Measurements from ENCODE around the gene LRCH1.
A peak's percentile ranks its signal among the peaks of the same experiment; 100 is the strongest.

The LRCH1 gene

GRCh38 chr13:46648166-46648607, 95.2 kb downstream of the LRCH1 start:
- no peak overlapping the region for H3K27ac ChIP-seq
- no peaks in the 10 kb centered on the region for H3K27me3 ChIP-seq (replicated peaks)
- DNase-seq = no peak
- no peak for TF ChIP-seq CTCF (IDR thresholded peaks at IDR 0.05; ENCODE audit: low read depth, low read length, missing control alignments)
- H3K36me3 ChIP-seq (replicated peaks) = no peaks in the 10 kb centered on the region
- no peak overlapping the region for H3K4me3 ChIP-seq (ENCODE audit: low read depth, low read length)
- in situ Hi-C loops (cut with HindIII; ENCODE audit: low pct_ligation_motif_present, low sequenced_read_pairs) = no loop called here

GRCh38 chr13:46649816-46650215, 96.8 kb downstream of the LRCH1 start:
- H3K4me3 ChIP-seq (ENCODE audit: low read depth, low read length) = no peak overlapping the region
- no peaks in the 10 kb centered on the region for H3K36me3 ChIP-seq (replicated peaks)
- H3K27me3 ChIP-seq (replicated peaks) = no peaks in the 10 kb centered on the region
- H3K27ac ChIP-seq = no peak overlapping the region
- DNase-seq = no peak
- no peak for TF ChIP-seq CTCF (IDR thresholded peaks at IDR 0.05; ENCODE audit: low read depth, low read length, missing control alignments)
- in situ Hi-C loops (cut with HindIII; ENCODE audit: low pct_ligation_motif_present, low sequenced_read_pairs) = no loop called here

GRCh38 chr13:46654951-46655350, 102.0 kb downstream of the LRCH1 start:
- peak overlapping the region; percentile 45 for H3K27ac ChIP-seq
- in situ Hi-C loops (cut with HindIII; ENCODE audit: low pct_ligation_motif_present, low sequenced_read_pairs) = no loop called here

GRCh38 chr13:46655377-46656180, 102.6 kb downstream of the LRCH1 start:
- in situ Hi-C loops (cut with HindIII; ENCODE audit: low pct_ligation_motif_present, low sequenced_read_pairs) = no loop called here
- H3K36me3 ChIP-seq (replicated peaks) = no peaks in the 10 kb centered on the region
- H3K4me3 ChIP-seq (ENCODE audit: low read depth, low read length) = no peak overlapping the region
- H3K27ac ChIP-seq = peak overlapping the region; percentile 45
- TF ChIP-seq CTCF (IDR thresholded peaks at IDR 0.05; ENCODE audit: low read depth, low read length, missing control alignments) = no peak
- H3K27me3 ChIP-seq (replicated peaks) = no peaks in the 10 kb centered on the region
- no peak for DNase-seq

More at GRCh38 chr13:46654951-46655350, 102.0 kb downstream of the LRCH1 start:
- Histone ChIP-seq H3K27me3 (replicated peaks) (no peaks in the 10 kb centered on the region), H3K36me3 (replicated peaks) (no peaks in the 10 kb centered on the region), H3K4me3 (ENCODE audit: low read depth, low read length) (no peak overlapping the region)
- DNase-seq = no peak
- TF ChIP-seq CTCF (IDR thresholded peaks at IDR 0.05; ENCODE audit: low read depth, low read length, missing control alignments) = no peak

GRCh38 chr13:46656786-46657185, 103.8 kb downstream of the LRCH1 start:
- DNase-seq = no peak
- H3K27me3 ChIP-seq (replicated peaks) = no peaks in the 10 kb centered on the region
- no peak overlapping the region for H3K4me3 ChIP-seq (ENCODE audit: low read depth, low read length)
- no peak for TF ChIP-seq CTCF (IDR thresholded peaks at IDR 0.05; ENCODE audit: low read depth, low read length, missing control alignments)
- no peak overlapping the region for H3K27ac ChIP-seq
- H3K36me3 ChIP-seq (replicated peaks) = no peaks in the 10 kb centered on the region
- in situ Hi-C loops (cut with HindIII; ENCODE audit: low pct_ligation_motif_present, low sequenced_read_pairs) = no loop called here

All from brain microvascular endothelial cell (primary cell).